Upper lobe of right lung (tissue), 1 donor: ENCODE data around the gene FAM83G. TPM values are rescaled to one million over a fixed set of nuclear protein-coding genes. Genes with fewer than 3 reads are reported as not detected.

Source experiments
- ATAC-seq: fragments of 200-7000 bp; cut with Tn5 transposase; one replicate; pipeline ENCODE4 v1.9.1; 2020; ENCODE audit warnings: mild to moderate bottlenecking, moderate library complexity
- DNase-seq: peaks from one replicate; pipeline ENCODE4 v3.0.0-alpha.2; 2020
- H3K27ac ChIP-seq: fragments of 200-600 bp; one replicate; pipeline ENCODE4 v1.8.0; 2022
- H3K27me3 ChIP-seq: fragments of 200-600 bp; one replicate; pipeline ENCODE4 v1.8.0; 2022; ENCODE audit warnings: mild to moderate bottlenecking
- H3K36me3 ChIP-seq: fragments of 200-600 bp; one replicate; pipeline ENCODE4 v1.8.0; 2022
- H3K4me1 ChIP-seq: fragments of 200-600 bp; one replicate; pipeline ENCODE4 v1.8.0; 2022
- H3K4me3 ChIP-seq: fragments of 200-600 bp; one replicate; pipeline ENCODE4 v1.8.0; 2022; ENCODE audit warnings: mild to moderate bottlenecking
- H3K9me3 ChIP-seq: fragments of 200-600 bp; one replicate; pipeline ENCODE4 v1.8.0; 2022
- CTCF ChIP-seq: fragments of 200-600 bp; IDR thresholded peaks from one replicate; pipeline ENCODE4 v1.8.0; 2022; ENCODE audit warnings: antibody characterized with exemption
- intact Hi-C: fragments of 100-400 bp; cut with DNase I; formaldehyde crosslinking; loops from one replicate; pipeline ENCODE4 v1.11.0; 2022
- total RNA-seq: library from RNA; stranded (reverse); fragmentation: NEBNext Ultra II Directional; extraction: Animal tissue kit (Norgen Biotek cat#: 25700); gene quantifications from one replicate; pipeline ENCODE4 v1.2.1, GENCODE V29; 2021
- donor health status: DM: no; HTN: yes; CAD: no; lungs with severe emphysema.

The FAM83G gene
- total RNA-seq, 1 donor from 2014 or later, result 8.3 TPM

- DNase-seq, result no peak
- Histone ChIP-seq H3K4me1 (peaks cover 13% of the 10 kb centered on the region), H3K27ac (no peak overlapping the region), H3K27me3 (no peaks in the 10 kb centered on the region), H3K9me3 (no peaks in the 10 kb centered on the region), H3K36me3 (no peaks in the 10 kb centered on the region), H3K4me3 (no peak overlapping the region)
- intact Hi-C loops, result no loop called here
- ATAC-seq, result no peak
- no peak for TF ChIP-seq CTCF
These were observed 41.2 kb downstream of the FAM83G start for GRCh38 chr17:18963126-18964017.

GRCh38 chr17:18962494-18962815 lies 42.1 kb downstream of the FAM83G start:
- no peaks in the 10 kb centered on the region for H3K36me3 ChIP-seq
- ATAC-seq, result no peak
- no peaks in the 10 kb centered on the region for H3K9me3 ChIP-seq
- no peak for DNase-seq
- peaks cover 4% of the 10 kb centered on the region for H3K4me1 ChIP-seq
- H3K27me3 ChIP-seq, result no peaks in the 10 kb centered on the region
- H3K4me3 ChIP-seq, result no peak overlapping the region
- intact Hi-C loops, result no loop called here
- TF ChIP-seq CTCF, result no peak
- H3K27ac ChIP-seq, result no peak overlapping the region

DNA sequence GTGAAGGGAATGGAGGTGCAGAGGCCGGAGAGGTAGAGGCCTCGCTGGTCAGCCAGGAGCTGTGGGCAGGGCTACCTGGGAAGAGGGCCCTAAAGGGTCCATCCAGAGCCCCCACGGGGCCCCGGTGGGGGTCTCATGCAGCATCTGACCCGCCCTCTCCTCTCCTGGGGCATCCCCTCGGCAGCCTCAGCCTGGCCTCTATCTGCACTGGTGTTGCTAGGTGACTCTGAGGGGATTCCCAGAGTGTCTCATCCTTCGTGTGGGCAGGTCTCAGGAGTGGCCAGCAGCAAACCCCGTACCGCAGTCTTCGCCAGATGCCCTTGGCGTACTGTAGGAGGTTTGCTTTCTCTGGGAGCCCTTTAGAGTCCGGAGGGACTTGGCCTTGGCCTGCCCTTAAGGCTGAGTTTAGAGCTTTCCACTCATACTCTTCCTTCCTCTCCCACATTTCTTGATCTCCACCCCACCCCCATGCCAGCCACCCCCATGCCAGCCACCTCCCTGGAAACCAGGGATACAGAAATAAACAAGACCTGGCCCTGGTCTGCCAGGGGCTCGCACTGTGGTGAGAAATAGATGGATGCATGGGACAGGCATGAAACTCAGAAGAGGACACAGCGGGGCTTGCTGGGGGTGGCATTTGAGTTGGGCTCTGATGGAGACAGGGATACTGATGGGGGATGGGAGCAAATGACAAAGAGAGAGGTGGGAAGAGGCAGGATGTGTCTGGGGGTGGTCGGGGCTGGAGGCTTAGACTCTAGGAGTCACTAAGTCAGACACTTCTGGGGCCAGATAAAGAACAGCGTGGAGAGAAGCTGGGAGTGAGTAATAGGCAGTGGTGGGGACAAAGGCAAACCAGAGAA lies 42.7 kb downstream of the FAM83G start:
- no peak for DNase-seq
- H3K27ac ChIP-seq, result no peak overlapping the region
- H3K27me3 ChIP-seq, result no peaks in the 10 kb centered on the region
- H3K4me1 ChIP-seq, result peaks cover 3% of the 10 kb centered on the region
- H3K4me3 ChIP-seq, result no peak overlapping the region
- no peak for TF ChIP-seq CTCF
- no peaks in the 10 kb centered on the region for H3K36me3 ChIP-seq
- no peak for ATAC-seq
- H3K9me3 ChIP-seq, result no peaks in the 10 kb centered on the region
- intact Hi-C loops, result no loop called here

DNA sequence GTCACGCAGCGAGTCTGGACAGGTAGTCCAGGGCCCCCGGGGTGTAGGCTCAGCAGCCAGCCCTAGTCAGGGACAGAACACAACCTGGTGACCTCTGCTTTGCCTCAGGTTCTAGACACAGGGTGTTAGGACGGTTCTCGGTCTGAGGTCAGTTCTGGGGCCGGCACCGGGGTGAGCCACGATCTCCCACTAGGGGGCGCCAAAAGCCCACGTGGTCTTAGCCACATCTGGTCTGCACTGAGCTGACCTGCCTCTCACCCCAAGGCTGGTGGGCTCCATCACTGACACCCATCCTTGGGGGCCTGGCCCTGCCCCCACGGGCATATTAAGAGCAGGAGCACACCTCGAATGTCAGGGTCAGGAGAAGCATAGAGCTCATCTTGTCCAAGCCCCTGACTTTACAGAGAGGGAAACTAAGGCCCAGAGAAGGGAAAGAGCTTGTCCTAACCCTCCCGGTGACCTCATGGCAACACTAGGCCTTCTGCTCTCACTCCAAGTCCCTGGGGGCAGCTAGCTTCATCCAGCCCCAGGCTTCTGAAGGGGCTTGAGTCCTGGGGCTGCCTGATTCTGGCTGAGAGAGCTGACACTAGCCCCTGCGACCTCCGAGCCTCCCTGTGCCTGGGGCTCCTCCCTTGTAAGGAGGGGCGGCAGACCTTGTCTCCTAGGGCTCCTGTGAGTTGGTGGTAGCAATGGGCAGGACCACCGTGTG lies 43.6 kb downstream of the FAM83G start:
- no peaks in the 10 kb centered on the region for H3K9me3 ChIP-seq
- H3K4me1 ChIP-seq, result peaks cover 3% of the 10 kb centered on the region
- no peak overlapping the region for H3K4me3 ChIP-seq
- ATAC-seq, result peak; percentile 91
- no peaks in the 10 kb centered on the region for H3K36me3 ChIP-seq
- intact Hi-C loops, result no loop called here
- no peak overlapping the region for H3K27ac ChIP-seq
- TF ChIP-seq CTCF, result peak; percentile 94
- peak; percentile 91 for DNase-seq
- H3K27me3 ChIP-seq, result no peaks in the 10 kb centered on the region

DNA sequence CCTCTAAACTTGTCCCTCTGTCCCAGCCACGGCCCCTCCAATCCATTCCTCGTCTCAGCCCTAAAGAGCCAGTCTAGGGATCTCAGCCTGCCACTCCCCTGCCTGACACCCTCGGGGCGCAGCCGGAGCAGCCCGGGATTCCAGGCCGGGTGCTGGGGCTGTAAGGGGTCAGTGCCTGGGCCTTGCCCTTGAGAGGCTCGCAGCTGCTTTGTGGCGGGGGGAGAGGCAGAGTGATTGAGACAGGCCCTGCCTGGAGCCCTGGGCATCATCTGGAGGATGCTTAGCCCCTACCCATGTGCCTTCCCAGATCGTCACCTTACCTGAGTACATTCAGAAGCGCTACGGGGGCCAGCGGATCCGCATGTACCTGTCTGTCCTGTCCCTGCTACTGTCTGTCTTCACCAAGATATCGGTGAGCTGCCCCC lies 44.3 kb downstream of the FAM83G start:
- Histone ChIP-seq H3K9me3 (no peaks in the 10 kb centered on the region), H3K27ac (no peak overlapping the region), H3K4me1 (peaks cover 3% of the 10 kb centered on the region), H3K36me3 (no peaks in the 10 kb centered on the region), H3K27me3 (no peaks in the 10 kb centered on the region), H3K4me3 (no peak overlapping the region)
- no peak for TF ChIP-seq CTCF
- DNase-seq (no peak), ATAC-seq (no peak)
- intact Hi-C loops, result no loop called here
